Subcutaneous abdominal adipose tissue (tissue), 5 donors: Measurements from ENCODE around the gene XPC.

ENCODE experiments used
- H3K27ac ChIP-seq: one replicate; pipeline ENCODE4 v1.7.0; 2013; ENCODE audit warnings: low read depth, mild to moderate bottlenecking, inconsistent platforms, low read length, moderate library complexity
- H3K27me3 ChIP-seq, 5 donors: one replicate each; pipeline ENCODE4 v1.7.0; 2013; ENCODE audit warnings: low read length in 5 of 5, inconsistent platforms in 1 of 5; ENCODE audit not compliant: control insufficient read depth in 5 of 5, insufficient read depth in 4 of 5
- H3K36me3 ChIP-seq, 5 donors: one replicate each; pipeline ENCODE4 v1.7.0; 2013; ENCODE audit warnings: low read length in 5 of 5; ENCODE audit not compliant: control insufficient read depth in 5 of 5, insufficient read depth in 5 of 5
- H3K4me1 ChIP-seq, 5 donors: one replicate each; pipeline ENCODE4 v1.7.0; 2013; ENCODE audit warnings: low read length in 5 of 5, mild to moderate bottlenecking in 3 of 5, moderate library complexity in 1 of 5; ENCODE audit not compliant: control insufficient read depth in 5 of 5, insufficient read depth in 5 of 5
- H3K4me3 ChIP-seq, 5 donors: one replicate each; pipeline ENCODE4 v1.7.0; 2013; ENCODE audit warnings: low read length in 5 of 5, low read depth in 1 of 5
- H3K9ac ChIP-seq, 5 donors: one replicate each; pipeline ENCODE4 v1.7.0; 2013; ENCODE audit warnings: low read length in 5 of 5, mild to moderate bottlenecking in 4 of 5, moderate library complexity in 3 of 5
- H3K9me3 ChIP-seq, 5 donors: one replicate each; pipeline ENCODE4 v1.7.0; 2013; ENCODE audit warnings: low read length in 5 of 5; ENCODE audit not compliant: control insufficient read depth in 5 of 5
- donor health status: healthy.
- donor health status: healthy.
- donor health status: healthy.
- donor health status: healthy.
- donor health status: healthy.

Gene XPC

GRCh38 chr3:14209581-14210289, 31.3 kb upstream of the XPC start:
- H3K9me3 ChIP-seq = no peaks in the 10 kb centered on the region
- peaks cover 3 to 8% (median 5%) of the 10 kb centered on the region in 5 donors for H3K4me1 ChIP-seq
- no peak overlapping the region for H3K9ac ChIP-seq
- no peaks in the 10 kb centered on the region for H3K36me3 ChIP-seq
- no peak overlapping the region for H3K27ac ChIP-seq
- H3K27me3 ChIP-seq = peaks cover 0 to 3% (median 0%) of the 10 kb centered on the region in 5 donors
- no peak overlapping the region for H3K4me3 ChIP-seq

GRCh38 chr3:14208977-14209394, 30.6 kb upstream of the XPC start:
- Histone ChIP-seq H3K9me3 (no peaks in the 10 kb centered on the region), H3K9ac (no peak overlapping the region), H3K27me3 (peaks cover 0 to 3% (median 0%) of the 10 kb centered on the region in 5 donors), H3K4me3 (no peak overlapping the region), H3K36me3 (no peaks in the 10 kb centered on the region), H3K4me1 (peaks cover 7 to 14% (median 12%) of the 10 kb centered on the region in 5 donors), H3K27ac (no peak overlapping the region)

DNA sequence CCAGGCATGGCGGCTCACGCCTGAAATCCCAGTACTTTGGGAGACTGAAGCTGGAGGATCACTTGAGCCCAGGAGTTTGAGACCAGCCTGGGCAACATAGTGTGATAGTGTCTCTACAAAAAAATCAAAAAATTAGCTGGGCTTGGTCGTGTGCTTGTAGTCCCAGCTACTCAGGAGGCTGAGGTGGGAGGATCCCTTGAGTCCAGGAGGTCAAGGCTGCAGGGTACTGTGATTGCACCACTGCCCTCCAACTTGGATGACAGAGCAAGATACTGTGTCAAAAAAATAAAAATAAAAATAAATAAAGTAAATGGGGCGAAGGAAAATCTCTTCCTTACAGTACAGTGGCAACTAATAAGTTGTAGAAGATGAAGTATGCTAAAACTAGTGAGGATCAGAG, 29.8 kb upstream of the XPC start:
- peaks cover 8 to 22% (median 20%) of the 10 kb centered on the region in 5 donors for H3K4me1 ChIP-seq
- no peak overlapping the region for H3K9ac ChIP-seq
- H3K27me3 ChIP-seq = peaks cover 0 to 3% (median 0%) of the 10 kb centered on the region in 5 donors
- H3K27ac ChIP-seq = no peak overlapping the region
- no peak overlapping the region for H3K4me3 ChIP-seq
- no peaks in the 10 kb centered on the region for H3K36me3 ChIP-seq
- H3K9me3 ChIP-seq = no peaks in the 10 kb centered on the region

DNA sequence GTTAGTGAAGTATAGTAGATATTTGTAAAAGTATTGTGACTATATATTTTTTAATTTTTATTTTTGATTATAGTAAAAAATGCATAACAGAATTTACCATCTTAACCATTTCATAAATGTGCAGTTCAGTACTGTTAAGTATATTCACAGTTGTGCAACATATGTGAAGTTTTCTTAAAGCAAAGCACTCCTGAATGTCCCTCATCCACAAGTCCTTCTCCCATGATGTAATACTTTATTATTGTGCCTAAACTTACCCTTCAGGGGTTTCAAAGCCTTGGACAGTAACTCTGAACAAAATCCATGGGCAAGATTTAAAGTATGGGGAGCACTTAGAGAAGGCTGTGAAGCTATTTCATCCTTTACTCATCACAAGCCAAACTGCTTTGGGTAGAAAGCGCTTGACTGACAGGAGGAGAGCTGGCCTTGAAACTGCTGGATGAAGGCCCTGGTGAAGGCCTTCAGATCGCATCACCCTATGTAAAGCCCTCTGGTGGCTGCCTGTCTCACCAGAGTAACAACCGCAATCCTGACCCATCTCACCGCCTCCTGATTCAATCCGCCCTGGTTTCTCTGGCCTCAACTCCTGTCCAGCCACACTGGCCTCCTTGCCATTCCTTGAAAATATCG, 28.3 kb upstream of the XPC start:
- H3K4me1 ChIP-seq = peaks cover 9 to 37% (median 35%) of the 10 kb centered on the region in 5 donors
- H3K27me3 ChIP-seq = no peaks in the 10 kb centered on the region

GRCh38 chr3:14204515-14205284, 26.3 kb upstream of the XPC start:
- Histone ChIP-seq H3K4me1 (peaks cover 9 to 41% (median 36%) of the 10 kb centered on the region in 5 donors), H3K27me3 (no peaks in the 10 kb centered on the region), H3K36me3 (peaks cover 0 to 6% (median 2%) of the 10 kb centered on the region in 5 donors), H3K9me3 (no peaks in the 10 kb centered on the region), H3K9ac (peak overlapping the region in 1 of 5 donors; percentile 19), H3K4me3 (no peak overlapping the region), H3K27ac (peak overlapping the region; percentile 13)

More for the DNA sequence above, 28.3 kb upstream of the XPC start:
- no peaks in the 10 kb centered on the region for H3K36me3 ChIP-seq
- H3K27ac ChIP-seq = no peak overlapping the region
- no peak overlapping the region for H3K4me3 ChIP-seq
- no peak overlapping the region for H3K9ac ChIP-seq
- no peaks in the 10 kb centered on the region for H3K9me3 ChIP-seq

GRCh38 chr3:14203521-14204079, 25.2 kb upstream of the XPC start:
- H3K4me1 ChIP-seq = peaks cover 8 to 38% (median 36%) of the 10 kb centered on the region in 5 donors
- no peaks in the 10 kb centered on the region for H3K9me3 ChIP-seq
- no peaks in the 10 kb centered on the region for H3K27me3 ChIP-seq
- H3K27ac ChIP-seq = no peak overlapping the region
- no peak overlapping the region for H3K9ac ChIP-seq
- no peak overlapping the region for H3K4me3 ChIP-seq
- peaks cover 5 to 17% (median 13%) of the 10 kb centered on the region in 5 donors for H3K36me3 ChIP-seq

- H3K27ac ChIP-seq = no peak overlapping the region
- no peak overlapping the region for H3K4me3 ChIP-seq
- H3K9ac ChIP-seq = peak overlapping the region in 1 of 5 donors; percentile 19
- H3K9me3 ChIP-seq = no peaks in the 10 kb centered on the region
- peaks cover 5 to 23% (median 17%) of the 10 kb centered on the region in 5 donors for H3K36me3 ChIP-seq
- no peaks in the 10 kb centered on the region for H3K27me3 ChIP-seq
- peaks cover 8 to 38% (median 36%) of the 10 kb centered on the region in 5 donors for H3K4me1 ChIP-seq
Observed at GRCh38 chr3:14202874-14203520, 24.6 kb upstream of the XPC start.

DNA sequence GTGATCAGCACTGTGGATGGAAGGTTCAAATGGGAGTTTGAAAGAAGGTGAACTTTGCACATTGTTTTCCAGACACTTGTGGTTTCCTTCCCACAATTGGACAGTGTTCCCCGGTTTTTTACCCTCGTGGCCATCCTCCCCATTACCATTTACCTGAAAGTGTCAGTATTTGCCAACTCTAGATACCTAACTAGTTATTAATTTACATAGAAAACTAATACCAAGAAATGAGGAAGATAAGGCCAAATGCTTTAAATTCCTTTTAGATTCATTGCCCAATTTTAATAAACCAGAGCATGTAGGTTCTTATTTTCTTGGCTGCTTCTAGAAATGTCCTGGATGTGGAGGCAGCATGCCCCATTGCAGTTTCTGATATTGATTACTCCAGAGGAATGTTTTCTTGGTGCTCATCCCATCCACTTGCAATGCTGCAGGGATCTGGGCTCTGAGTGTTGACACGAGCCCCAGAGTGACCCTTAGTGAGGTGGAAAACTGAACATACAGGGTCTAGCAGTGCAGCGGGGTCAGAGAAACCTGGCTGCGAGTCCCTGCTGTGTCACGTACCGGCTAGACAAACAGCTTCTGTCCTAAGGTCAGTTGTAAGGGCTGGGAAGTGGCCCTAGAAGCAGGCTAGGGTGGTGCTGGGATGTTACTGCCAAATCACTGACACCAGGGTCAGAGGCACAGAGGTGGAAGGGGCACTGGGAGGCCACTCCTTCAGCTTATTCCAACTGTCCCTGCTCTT, 23.7 kb upstream of the XPC start:
- Histone ChIP-seq H3K36me3 (peaks cover 5 to 30% (median 19%) of the 10 kb centered on the region in 5 donors), H3K4me3 (no peak overlapping the region), H3K27ac (no peak overlapping the region), H3K9ac (peak overlapping the region in 2 of 5 donors; percentile 3 to 19), H3K4me1 (peaks cover 8 to 38% (median 36%) of the 10 kb centered on the region in 5 donors), H3K27me3 (no peaks in the 10 kb centered on the region), H3K9me3 (no peaks in the 10 kb centered on the region)

GRCh38 chr3:14200841-14201240, 22.4 kb upstream of the XPC start:
- no peaks in the 10 kb centered on the region for H3K9me3 ChIP-seq
- H3K4me1 ChIP-seq = peaks cover 8 to 38% (median 36%) of the 10 kb centered on the region in 5 donors
- no peaks in the 10 kb centered on the region for H3K27me3 ChIP-seq
- H3K27ac ChIP-seq = no peak overlapping the region
- H3K4me3 ChIP-seq = no peak overlapping the region
- peaks cover 5 to 34% (median 24%) of the 10 kb centered on the region in 5 donors for H3K36me3 ChIP-seq
- H3K9ac ChIP-seq = no peak overlapping the region
